ENCODE measurements around the gene PPP1R16B.

GRCh38 chr20:38809942-38810341 is 4.4 kb downstream of the PPP1R16B start:
- TF ChIP-seq POLR2A (IDR thresholded peaks at IDR 0.05; ENCODE audit: low read length) (no peak), GATA1 (IDR thresholded peaks at IDR 0.05; ENCODE audit: low read depth, low read length) (no peak)
